ENCODE data around the gene SUGP2. TPM values are rescaled to one million over a fixed set of nuclear protein-coding genes. Genes with fewer than 3 reads are reported as not detected.

SUGP2 gene
- total and polyA plus RNA-seq, 2 of the 13 experiments (the other 11 are each of a cell fraction or from before 2014, with no cell fraction given), result 40.6 to 57.7 TPM

GRCh38 chr19:19033426-19034203, at the start of gene SUGP2, which contains the start of gene ARMC6 (continued):
- TF ChIP-seq AHDC1 (CRISPR knock-in tag; IDR thresholded peaks at IDR 0.05; ENCODE audit: borderline replicate concordance) (peak; percentile 75; the same call in 1 of the 2 replicates), FOXC1 (CRISPR knock-in tag; IDR thresholded peaks at IDR 0.05; ENCODE audit: borderline replicate concordance) (peak; percentile 95), ZNF747 (CRISPR knock-in tag; IDR thresholded peaks at IDR 0.05; ENCODE audit: borderline replicate concordance) (peak; percentile 88; the same call in 1 of the 2 replicates), ZNF788 (CRISPR knock-in tag; IDR thresholded peaks at IDR 0.05; ENCODE audit: borderline replicate concordance) (peak; percentile 77; the same call in 1 of the 2 replicates), ZNF441 (CRISPR knock-in tag; IDR thresholded peaks at IDR 0.05; ENCODE audit: borderline replicate concordance) (no peak), PRDM15 (CRISPR knock-in tag; IDR thresholded peaks at IDR 0.05) (no peak; the same call in 1 of the 2 replicates), PHB2 (IDR thresholded peaks at IDR 0.05; ENCODE audit: partially characterized antibody) (no peak), ZBTB43 (CRISPR knock-in tag; conservative IDR thresholded peaks at IDR 0.05) (0 out of 2 replicates have a peak, but pooled peaks have one; percentile 41), ZNF772 (CRISPR knock-in tag; IDR thresholded peaks at IDR 0.05) (0 out of 2 replicates have a peak, but pooled peaks have one; percentile 57), ATF7 (IDR thresholded peaks at IDR 0.05) (no peak), ATF7 (CRISPR knock-in tag; IDR thresholded peaks at IDR 0.05) (no peak)
